GM06990 (cell line): ENCODE data around the gene PES1.
A peak's percentile ranks its signal among the peaks of the same experiment; 100 is the strongest.
"Not testable (repeated sequence)": the region's sequence is repeated elsewhere in the genome, so short reads cannot be mapped to it uniquely, and the experiment has no call there.

ENCODE experiments used
- DNase-seq: peaks from one replicate; pipeline ENCODE4 v3.0.0-alpha.2; 2011; ENCODE audit not compliant: insufficient read length; ENCODE audit errors: extremely low read depth
- H3K27me3 ChIP-seq: replicated peaks from 2 replicates; pipeline ENCODE4 v1.6.0; 2011; ENCODE audit warnings: low read length; ENCODE audit not compliant: control insufficient read depth, insufficient read depth
- H3K36me3 ChIP-seq: 2 replicates; pipeline ENCODE4 v1.5.1; 2011; ENCODE audit warnings: low read length; ENCODE audit not compliant: control insufficient read depth, insufficient read depth
- H3K4me3 ChIP-seq: replicated peaks from 2 replicates; pipeline ENCODE4 v1.5.1; 2011; ENCODE audit warnings: low read depth, mild to moderate bottlenecking, control low read depth, low read length
- CTCF ChIP-seq: IDR thresholded peaks from 2 replicates; pipeline ENCODE4 v1.5.1; 2011; ENCODE audit warnings: low read length, control low read depth, mild to moderate bottlenecking, inconsistent platforms; ENCODE audit not compliant: insufficient read depth, poor library complexity, severe bottlenecking

The PES1 gene

GRCh38 chr22:30560643-30561202 is 31.0 kb downstream of the PES1 start:
- TF ChIP-seq CTCF = peak; percentile 45
- not testable (repeated sequence) for H3K27me3 ChIP-seq, H3K4me3 ChIP-seq, DNase-seq, H3K36me3 ChIP-seq

- no peaks in the 10 kb centered on the region; the same call in 1 of the 2 replicates for H3K27me3 ChIP-seq
- no peak overlapping the region for H3K4me3 ChIP-seq
- no peak for TF ChIP-seq CTCF
- no peaks in the 10 kb centered on the region for H3K36me3 ChIP-seq
- DNase-seq = no peak
Measured at GRCh38 chr22:30559889-30560288, 31.8 kb downstream of the PES1 start.

GRCh38 chr22:30557243-30557642 is 34.5 kb downstream of the PES1 start:
- H3K36me3 ChIP-seq = no peaks in the 10 kb centered on the region
- no peak for TF ChIP-seq CTCF
- H3K27me3 ChIP-seq = no peaks in the 10 kb centered on the region; the same call in 1 of the 2 replicates
- H3K4me3 ChIP-seq = no peak overlapping the region
- no peak for DNase-seq

GRCh38 chr22:30556388-30556787 is 35.3 kb downstream of the PES1 start:
- DNase-seq = no peak
- TF ChIP-seq CTCF = peak; percentile 3
- Histone ChIP-seq H3K36me3 (no peaks in the 10 kb centered on the region), H3K27me3 (no peaks in the 10 kb centered on the region; the same call in 1 of the 2 replicates), H3K4me3 (no peak overlapping the region)

- no peak for DNase-seq
- Histone ChIP-seq H3K27me3 (peaks cover 2% of the 10 kb centered on the region), H3K4me3 (no peak overlapping the region), H3K36me3 (no peaks in the 10 kb centered on the region)
- TF ChIP-seq CTCF = no peak
Measured at GRCh38 chr22:30555282-30556210, 36.2 kb downstream of the PES1 start.
